ENCODE results near the gene TBCD.

The TBCD gene

GRCh38 chr17:82905130-82905529 is 153.3 kb downstream of the TBCD start:
- H3K4me1 ChIP-seq (ENCODE audit: control insufficient read depth, insufficient read depth, low read length) = no peaks in the 10 kb centered on the region
- no peak overlapping the region for H3K4me3 ChIP-seq (ENCODE audit: low read depth, low read length)
- H3K9me3 ChIP-seq (ENCODE audit: control insufficient read depth, insufficient read depth, low read length) = no peaks in the 10 kb centered on the region
- H3K27ac ChIP-seq (ENCODE audit: low read depth, low read length) = no peak overlapping the region
- H3K9ac ChIP-seq (ENCODE audit: low read depth, low read length) = no peak overlapping the region
- H3K36me3 ChIP-seq (ENCODE audit: control insufficient read depth, insufficient read depth, low read length) = peaks cover 55% of the 10 kb centered on the region
- H3K27me3 ChIP-seq (ENCODE audit: control insufficient read depth, insufficient read depth, low read length) = no peaks in the 10 kb centered on the region

- Histone ChIP-seq H3K27me3 (ENCODE audit: control insufficient read depth, insufficient read depth, low read length) (no peaks in the 10 kb centered on the region), H3K9ac (ENCODE audit: low read depth, low read length) (no peak overlapping the region), H3K36me3 (ENCODE audit: control insufficient read depth, insufficient read depth, low read length) (peaks cover 51% of the 10 kb centered on the region), H3K9me3 (ENCODE audit: control insufficient read depth, insufficient read depth, low read length) (no peaks in the 10 kb centered on the region), H3K27ac (ENCODE audit: low read depth, low read length) (no peak overlapping the region), H3K4me1 (ENCODE audit: control insufficient read depth, insufficient read depth, low read length) (no peaks in the 10 kb centered on the region), H3K4me3 (ENCODE audit: low read depth, low read length) (no peak overlapping the region)
Measured at GRCh38 chr17:82907797-82908542, 156.1 kb downstream of the TBCD start.

GRCh38 chr17:82908543-82909160 is 156.8 kb downstream of the TBCD start:
- Histone ChIP-seq H3K4me3 (ENCODE audit: low read depth, low read length) (no peak overlapping the region), H3K9ac (ENCODE audit: low read depth, low read length) (no peak overlapping the region), H3K4me1 (ENCODE audit: control insufficient read depth, insufficient read depth, low read length) (no peaks in the 10 kb centered on the region), H3K9me3 (ENCODE audit: control insufficient read depth, insufficient read depth, low read length) (no peaks in the 10 kb centered on the region), H3K36me3 (ENCODE audit: control insufficient read depth, insufficient read depth, low read length) (peaks cover 48% of the 10 kb centered on the region), H3K27ac (ENCODE audit: low read depth, low read length) (no peak overlapping the region), H3K27me3 (ENCODE audit: control insufficient read depth, insufficient read depth, low read length) (no peaks in the 10 kb centered on the region)

GRCh38 chr17:82909322-82909904 is 157.5 kb downstream of the TBCD start:
- H3K4me1 ChIP-seq (ENCODE audit: control insufficient read depth, insufficient read depth, low read length) = no peaks in the 10 kb centered on the region
- no peak overlapping the region for H3K4me3 ChIP-seq (ENCODE audit: low read depth, low read length)
- H3K36me3 ChIP-seq (ENCODE audit: control insufficient read depth, insufficient read depth, low read length) = peaks cover 45% of the 10 kb centered on the region

GRCh38 chr17:82910041-82910481 is 158.2 kb downstream of the TBCD start:
- no peak overlapping the region for H3K27ac ChIP-seq (ENCODE audit: low read depth, low read length)
- H3K4me1 ChIP-seq (ENCODE audit: control insufficient read depth, insufficient read depth, low read length) = no peaks in the 10 kb centered on the region
- no peaks in the 10 kb centered on the region for H3K9me3 ChIP-seq (ENCODE audit: control insufficient read depth, insufficient read depth, low read length)
- no peaks in the 10 kb centered on the region for H3K27me3 ChIP-seq (ENCODE audit: control insufficient read depth, insufficient read depth, low read length)
- H3K36me3 ChIP-seq (ENCODE audit: control insufficient read depth, insufficient read depth, low read length) = peaks cover 45% of the 10 kb centered on the region
- H3K9ac ChIP-seq (ENCODE audit: low read depth, low read length) = no peak overlapping the region
- H3K4me3 ChIP-seq (ENCODE audit: low read depth, low read length) = no peak overlapping the region

More at GRCh38 chr17:82909322-82909904, 157.5 kb downstream of the TBCD start:
- Histone ChIP-seq H3K27ac (ENCODE audit: low read depth, low read length) (no peak overlapping the region), H3K9ac (ENCODE audit: low read depth, low read length) (no peak overlapping the region), H3K27me3 (ENCODE audit: control insufficient read depth, insufficient read depth, low read length) (no peaks in the 10 kb centered on the region), H3K9me3 (ENCODE audit: control insufficient read depth, insufficient read depth, low read length) (no peaks in the 10 kb centered on the region)

- Histone ChIP-seq H3K9ac (ENCODE audit: low read depth, low read length) (no peak overlapping the region), H3K4me1 (ENCODE audit: control insufficient read depth, insufficient read depth, low read length) (no peaks in the 10 kb centered on the region), H3K36me3 (ENCODE audit: control insufficient read depth, insufficient read depth, low read length) (peaks cover 44% of the 10 kb centered on the region), H3K9me3 (ENCODE audit: control insufficient read depth, insufficient read depth, low read length) (no peaks in the 10 kb centered on the region), H3K4me3 (ENCODE audit: low read depth, low read length) (no peak overlapping the region), H3K27ac (ENCODE audit: low read depth, low read length) (no peak overlapping the region), H3K27me3 (ENCODE audit: control insufficient read depth, insufficient read depth, low read length) (no peaks in the 10 kb centered on the region)
Measured at GRCh38 chr17:82910770-82911169, 158.9 kb downstream of the TBCD start.

GRCh38 chr17:82911822-82912221 is 160.0 kb downstream of the TBCD start:
- H3K4me3 ChIP-seq (ENCODE audit: low read depth, low read length) = no peak overlapping the region
- no peaks in the 10 kb centered on the region for H3K27me3 ChIP-seq (ENCODE audit: control insufficient read depth, insufficient read depth, low read length)
- no peaks in the 10 kb centered on the region for H3K4me1 ChIP-seq (ENCODE audit: control insufficient read depth, insufficient read depth, low read length)
- no peak overlapping the region for H3K27ac ChIP-seq (ENCODE audit: low read depth, low read length)
- peaks cover 34% of the 10 kb centered on the region for H3K36me3 ChIP-seq (ENCODE audit: control insufficient read depth, insufficient read depth, low read length)
- no peak overlapping the region for H3K9ac ChIP-seq (ENCODE audit: low read depth, low read length)
- H3K9me3 ChIP-seq (ENCODE audit: control insufficient read depth, insufficient read depth, low read length) = no peaks in the 10 kb centered on the region

GRCh38 chr17:82912484-82913089 is 160.7 kb downstream of the TBCD start:
- no peak overlapping the region for H3K27ac ChIP-seq (ENCODE audit: low read depth, low read length)
- no peak overlapping the region for H3K4me3 ChIP-seq (ENCODE audit: low read depth, low read length)
- no peak overlapping the region for H3K9ac ChIP-seq (ENCODE audit: low read depth, low read length)
- H3K4me1 ChIP-seq (ENCODE audit: control insufficient read depth, insufficient read depth, low read length) = no peaks in the 10 kb centered on the region
- no peaks in the 10 kb centered on the region for H3K27me3 ChIP-seq (ENCODE audit: control insufficient read depth, insufficient read depth, low read length)
- peaks cover 26% of the 10 kb centered on the region for H3K36me3 ChIP-seq (ENCODE audit: control insufficient read depth, insufficient read depth, low read length)
- no peaks in the 10 kb centered on the region for H3K9me3 ChIP-seq (ENCODE audit: control insufficient read depth, insufficient read depth, low read length)

- Histone ChIP-seq H3K9me3 (ENCODE audit: control insufficient read depth, insufficient read depth, low read length) (no peaks in the 10 kb centered on the region), H3K4me1 (ENCODE audit: control insufficient read depth, insufficient read depth, low read length) (no peaks in the 10 kb centered on the region)
Measured at GRCh38 chr17:82913304-82914043, 161.6 kb downstream of the TBCD start.

GRCh38 chr17:82914375-82914774 is 162.5 kb downstream of the TBCD start:
- Histone ChIP-seq H3K9me3 (ENCODE audit: control insufficient read depth, insufficient read depth, low read length) (no peaks in the 10 kb centered on the region), H3K4me3 (ENCODE audit: low read depth, low read length) (no peak overlapping the region), H3K4me1 (ENCODE audit: control insufficient read depth, insufficient read depth, low read length) (no peaks in the 10 kb centered on the region), H3K27ac (ENCODE audit: low read depth, low read length) (no peak overlapping the region), H3K36me3 (ENCODE audit: control insufficient read depth, insufficient read depth, low read length) (peaks cover 21% of the 10 kb centered on the region), H3K27me3 (ENCODE audit: control insufficient read depth, insufficient read depth, low read length) (no peaks in the 10 kb centered on the region), H3K9ac (ENCODE audit: low read depth, low read length) (no peak overlapping the region)

More at GRCh38 chr17:82913304-82914043, 161.6 kb downstream of the TBCD start:
- Histone ChIP-seq H3K36me3 (ENCODE audit: control insufficient read depth, insufficient read depth, low read length) (peaks cover 20% of the 10 kb centered on the region), H3K27me3 (ENCODE audit: control insufficient read depth, insufficient read depth, low read length) (no peaks in the 10 kb centered on the region), H3K9ac (ENCODE audit: low read depth, low read length) (no peak overlapping the region), H3K4me3 (ENCODE audit: low read depth, low read length) (no peak overlapping the region), H3K27ac (ENCODE audit: low read depth, low read length) (no peak overlapping the region)
